HG03460 (cell line): ENCODE measurements around the gene MIXL1.

Experiments
- ATAC-seq: cut with Tn5 transposase; IDR thresholded peaks from one replicate; pipeline ENCODE4 v1.9.1; 2021; ENCODE audit not compliant: unreplicated experiment

MIXL1 gene

GRCh38 chr1:226276077-226276682 is 52.7 kb downstream of the MIXL1 start:
- ATAC-seq = no peak
